NCI-H2196 (cell line): ENCODE data around the gene PLEKHA4.
"Not testable (repeated sequence)": the region's sequence is repeated elsewhere in the genome, so short reads cannot be mapped to it uniquely, and the experiment has no call there.

Experiments
- DNase-seq: peaks from one replicate; lab custom pipeline; 2025; ENCODE audit not compliant: unreplicated experiment; lab: John Stamatoyannopoulos, UW

PLEKHA4 gene

GRCh38 chr19:48867746-48868113 is 687 bp downstream of the PLEKHA4 start:
- no peak for DNase-seq

GRCh38 chr19:48867123-48867745 is 1.2 kb downstream of the PLEKHA4 start:
- DNase-seq: no peak

DNA sequence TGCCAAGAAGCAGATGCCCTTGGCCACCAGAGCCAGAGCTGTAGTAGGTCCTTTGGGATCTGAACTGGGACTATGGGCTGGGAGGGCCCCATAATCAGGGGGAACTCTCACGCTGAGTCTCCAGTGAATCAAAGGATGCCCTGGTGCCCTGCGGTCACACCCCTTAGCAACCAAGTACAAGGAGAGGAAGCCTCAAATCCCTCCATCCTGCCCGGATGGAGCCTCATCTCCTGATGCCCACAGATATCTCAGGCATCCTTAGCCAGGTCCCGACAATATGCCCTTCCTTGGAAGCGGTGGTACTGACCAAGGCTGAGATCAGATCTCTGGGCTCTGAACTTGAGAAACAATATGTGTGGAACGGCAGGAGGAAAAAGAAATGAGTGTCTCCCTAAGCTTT is 1.7 kb downstream of the PLEKHA4 start:
- no peak for DNase-seq

DNA sequence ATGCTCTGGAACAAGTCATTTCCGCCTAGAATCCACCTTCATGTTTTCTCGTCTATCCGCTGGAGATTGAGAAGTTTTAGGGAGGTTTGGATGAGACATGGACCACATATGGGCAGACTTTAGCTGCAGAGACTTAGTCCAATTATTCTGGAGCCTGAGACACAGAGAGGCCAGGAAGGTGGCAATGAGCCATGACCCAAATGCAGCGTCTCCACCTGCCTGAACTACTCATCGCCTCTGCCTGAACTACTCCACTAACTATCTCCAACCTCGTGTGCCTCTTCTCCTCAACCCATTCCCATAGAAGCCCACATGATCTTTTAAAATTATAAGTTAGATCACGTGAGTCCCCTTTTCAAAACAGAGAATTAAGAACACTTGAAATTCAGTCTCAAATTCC is 5.6 kb downstream of the PLEKHA4 start:
- DNase-seq: no peak

DNA sequence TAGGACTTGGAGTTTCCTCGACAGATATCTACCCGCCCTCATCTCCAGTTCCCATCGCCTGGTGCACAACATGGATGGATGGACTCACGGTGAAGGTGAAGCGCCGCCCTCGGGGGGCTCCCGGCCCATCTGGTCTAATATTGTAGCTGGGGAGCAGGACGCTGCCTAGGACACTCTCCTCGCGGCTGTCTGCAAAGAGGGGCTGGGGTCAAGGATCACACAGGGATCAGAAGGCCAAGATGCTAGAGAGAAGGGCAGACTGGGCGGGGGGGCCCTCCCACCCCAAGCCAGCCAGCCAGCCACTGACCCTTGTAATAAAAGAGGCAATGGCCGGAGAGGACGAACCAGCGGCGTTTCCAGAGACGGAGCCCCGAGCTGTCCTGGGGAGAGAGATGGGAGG is 7.1 kb downstream of the PLEKHA4 start:
- DNase-seq: no peak

DNA sequence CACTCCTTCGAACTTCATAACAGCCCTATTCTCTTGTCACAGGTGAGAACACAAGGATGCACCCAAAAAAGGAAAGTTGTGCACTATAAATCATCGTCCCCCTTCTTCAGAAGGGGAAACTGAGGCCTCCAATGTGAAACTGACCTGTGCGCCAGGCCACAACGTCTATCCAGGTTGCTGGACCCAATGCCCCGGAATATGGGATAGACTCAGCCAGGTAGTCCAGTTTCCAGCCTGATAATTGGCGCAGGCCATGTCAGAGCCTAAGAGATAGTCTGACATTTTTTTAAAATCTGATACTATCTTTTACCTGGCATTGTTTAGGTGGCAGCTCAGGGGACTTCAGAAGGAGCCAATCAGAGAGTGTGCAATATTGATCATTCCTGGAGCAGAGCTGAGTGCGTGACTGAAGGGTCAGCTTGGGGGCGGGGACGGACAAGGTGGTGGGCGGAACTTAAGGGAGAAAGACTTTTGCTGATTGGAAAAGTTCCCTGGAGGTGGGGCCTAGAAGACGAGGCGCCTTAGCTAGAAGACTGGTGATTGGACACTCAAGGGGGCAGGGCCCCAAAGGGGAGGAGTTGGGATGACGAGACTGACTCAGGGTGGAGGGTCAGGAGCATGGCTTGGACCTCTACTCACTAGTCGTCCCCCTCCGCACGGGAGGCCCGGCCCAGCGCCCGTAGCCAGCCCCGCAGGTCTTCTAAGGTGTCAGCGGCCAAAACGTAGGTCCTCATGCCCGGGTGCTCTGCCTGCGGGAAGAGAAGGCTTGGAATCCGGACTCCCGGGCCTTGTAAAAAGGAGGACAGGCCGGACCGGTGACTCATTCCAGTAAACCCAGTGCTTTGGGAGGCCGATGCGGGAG is 8.5 kb downstream of the PLEKHA4 start:
- no peak for DNase-seq

GRCh38 chr19:48858984-48859710 is 9.3 kb downstream of the PLEKHA4 start:
- no peak for DNase-seq

DNA sequence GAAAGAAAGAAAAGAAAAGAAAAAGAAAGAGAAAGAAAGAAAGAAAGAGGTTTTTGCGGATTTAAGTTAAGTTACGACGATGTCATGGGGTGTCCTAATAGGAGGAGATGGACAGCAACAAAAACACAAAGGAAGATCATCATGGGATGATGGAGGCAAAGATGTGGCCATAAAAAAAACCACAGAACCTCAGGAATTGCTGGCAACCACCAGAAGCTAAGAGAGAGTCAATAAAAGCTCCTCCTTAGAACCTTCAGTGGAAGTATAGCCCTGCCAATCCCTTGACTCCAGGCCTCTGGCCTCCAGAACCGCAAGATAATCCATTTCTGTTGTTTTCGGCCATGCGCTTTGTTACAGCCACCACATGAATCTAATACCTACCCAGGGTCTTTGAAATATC is 11.5 kb downstream of the PLEKHA4 start:
- no peak for DNase-seq

DNA sequence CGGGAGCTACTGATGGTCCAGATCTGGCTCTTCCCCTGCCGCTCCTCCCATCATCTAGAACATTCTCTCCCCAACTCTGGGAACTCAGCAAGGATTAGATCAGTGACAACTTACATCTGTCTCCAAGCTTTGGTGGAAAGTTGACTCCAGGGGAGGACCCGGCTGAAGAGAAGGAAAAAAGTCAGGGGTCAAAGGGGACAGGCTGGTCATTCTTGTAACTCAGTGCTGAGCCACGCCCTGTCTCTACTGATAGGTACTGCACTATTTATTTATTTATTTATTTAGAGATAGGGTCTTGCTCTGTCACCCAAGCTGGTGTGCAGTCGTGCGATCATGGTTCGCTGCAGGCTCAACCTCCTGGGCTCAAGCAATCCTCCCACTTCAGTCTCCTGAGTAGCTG is 14.3 kb downstream of the PLEKHA4 start:
- no peak for DNase-seq

DNA sequence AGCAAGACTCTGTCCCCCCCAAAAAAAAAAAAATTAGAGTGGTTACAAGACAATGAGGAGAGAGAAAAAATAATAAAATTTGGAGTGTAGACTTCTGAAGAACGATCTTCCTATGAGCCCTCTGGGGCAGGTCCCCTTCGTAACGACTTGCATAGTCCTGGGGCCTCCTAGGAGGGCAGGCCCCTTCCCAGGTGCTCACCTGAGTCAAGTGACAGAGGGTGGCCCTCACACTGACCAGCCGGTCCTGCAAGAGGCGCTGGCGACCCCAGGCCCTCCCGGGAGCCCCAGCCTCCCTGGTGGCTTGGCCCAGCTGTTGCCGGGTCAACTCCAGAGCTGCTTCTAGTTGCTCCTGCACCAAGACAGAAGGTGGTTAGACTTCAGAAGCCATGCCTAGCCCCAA is 14.9 kb downstream of the PLEKHA4 start:
- no peak for DNase-seq

DNA sequence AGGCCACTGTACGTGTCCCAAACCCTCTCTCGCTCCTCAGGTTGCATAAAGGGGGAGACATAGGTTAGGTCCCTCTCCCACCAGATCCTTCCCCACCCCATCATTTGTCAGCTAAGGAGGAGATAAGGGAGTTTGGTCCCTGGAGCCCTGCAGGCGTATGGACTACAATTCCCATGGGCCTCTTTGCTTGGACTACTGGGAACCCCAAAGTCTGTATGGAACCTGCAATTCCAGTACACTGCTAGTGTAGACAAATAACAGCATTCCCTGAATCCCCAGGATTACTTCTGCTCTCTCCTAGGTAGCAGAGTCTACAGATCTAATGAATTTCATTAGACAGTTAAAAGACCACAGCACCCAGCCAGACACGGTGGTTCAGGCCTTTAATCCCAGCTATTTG is 16.1 kb downstream of the PLEKHA4 start:
- DNase-seq: no peak

DNA sequence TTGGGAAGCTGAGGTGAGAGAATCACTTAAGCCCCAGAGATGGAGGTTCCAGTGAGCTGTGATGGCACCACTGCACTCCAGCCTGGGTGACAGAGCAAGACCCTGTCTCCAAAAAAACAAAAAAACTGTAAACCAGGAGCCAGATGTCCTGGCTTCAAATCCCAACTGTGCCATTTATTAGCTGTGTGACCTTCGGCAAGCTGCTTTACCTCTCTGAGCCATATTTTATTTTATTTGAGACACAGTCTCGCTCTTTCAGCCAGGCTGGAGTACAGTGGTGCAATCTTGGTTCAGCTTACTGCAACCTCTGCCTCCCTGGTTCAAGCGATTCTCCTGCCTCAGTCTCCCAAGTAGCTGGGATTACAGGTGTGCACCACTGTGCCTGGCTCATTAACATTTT is 21.8 kb downstream of the PLEKHA4 start:
- DNase-seq: not testable (repeated sequence)

DNA sequence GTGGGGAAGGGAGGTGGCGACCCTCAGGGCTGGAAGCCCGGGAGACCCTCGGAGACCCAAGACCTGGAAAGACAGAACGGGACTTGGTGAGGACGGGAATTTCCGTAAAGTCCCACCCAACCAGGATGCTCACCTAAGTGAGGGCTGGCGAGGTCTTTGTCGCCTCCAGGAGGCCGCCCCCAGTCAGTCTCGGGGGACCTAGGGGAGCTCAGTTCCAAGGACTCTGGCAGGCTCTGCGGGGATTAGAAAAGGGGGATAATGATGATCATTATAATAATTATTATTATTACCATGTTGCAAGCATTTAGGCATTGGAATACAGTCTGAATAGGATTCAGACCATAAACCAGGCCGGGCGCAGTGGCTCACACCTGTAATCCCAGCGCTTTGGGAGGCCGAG is 23.0 kb downstream of the PLEKHA4 start:
- no peak for DNase-seq

GRCh38 chr19:48844472-48844871 is 23.9 kb downstream of the PLEKHA4 start:
- peak; percentile 44 for DNase-seq

DNA sequence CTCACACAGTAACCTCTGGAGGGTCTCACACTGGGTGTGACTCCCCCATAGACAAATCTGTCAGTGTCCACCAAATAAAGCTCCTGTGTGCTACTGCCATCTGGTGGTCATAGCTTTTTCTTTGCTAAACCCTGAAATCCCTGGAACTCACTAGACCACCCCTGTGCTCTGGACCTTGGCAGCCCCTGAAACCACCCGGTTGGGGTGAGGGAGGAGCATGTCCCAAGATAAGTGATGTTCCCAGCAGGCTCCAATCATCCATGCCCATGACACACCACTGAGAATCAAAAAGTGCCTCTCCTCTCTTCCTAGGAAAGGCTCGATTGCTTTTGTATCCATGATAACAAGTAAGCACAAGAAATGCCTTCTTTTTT is 25.6 kb downstream of the PLEKHA4 start:
- DNase-seq: peak; percentile 63

GRCh38 chr19:48841571-48841970 is 26.8 kb downstream of the PLEKHA4 start:
- no peak for DNase-seq

DNA sequence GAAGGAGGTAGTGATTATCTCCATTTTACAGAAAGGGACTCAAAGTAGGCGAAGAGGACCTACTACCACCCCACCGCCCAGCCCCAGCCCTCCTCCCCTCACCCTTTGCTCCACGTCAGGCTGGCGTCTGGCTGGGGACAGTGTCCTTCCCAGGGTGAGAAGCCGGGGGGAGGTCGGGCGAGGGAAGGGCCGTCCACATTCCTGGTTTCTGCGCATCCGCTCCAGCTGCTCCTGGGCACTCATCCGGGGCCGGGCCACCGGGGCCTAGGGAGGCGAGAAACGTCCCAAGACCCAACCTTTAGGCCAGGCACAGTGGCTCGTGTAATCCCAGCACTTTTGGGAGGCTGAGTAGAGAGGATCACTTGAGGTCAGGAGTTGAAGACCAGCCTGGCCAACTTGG is 27.4 kb downstream of the PLEKHA4 start:
- no peak for DNase-seq

DNA sequence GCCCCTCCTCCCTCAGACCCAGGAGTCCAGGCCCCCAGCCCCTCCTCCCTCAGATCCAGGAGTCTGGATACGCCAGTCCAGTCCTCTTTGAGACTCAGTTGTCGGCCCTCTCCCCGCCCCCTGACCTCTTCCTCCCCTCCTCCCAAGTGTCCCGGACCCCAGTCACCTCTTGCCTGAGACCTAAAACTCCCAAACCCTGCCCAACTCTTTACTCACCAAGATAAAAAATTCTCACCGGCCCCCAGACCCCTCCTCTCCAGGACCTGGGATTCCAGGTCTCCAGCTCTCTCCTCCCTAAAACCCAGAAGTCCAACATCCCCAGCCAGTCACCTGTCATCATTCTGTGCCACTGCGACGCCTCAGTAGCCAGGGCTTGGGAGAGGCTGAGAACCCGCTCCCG is 30.7 kb downstream of the PLEKHA4 start:
- no peak for DNase-seq

GRCh38 chr19:48837051-48837524 is 31.3 kb downstream of the PLEKHA4 start:
- peak; percentile 52 for DNase-seq

DNA sequence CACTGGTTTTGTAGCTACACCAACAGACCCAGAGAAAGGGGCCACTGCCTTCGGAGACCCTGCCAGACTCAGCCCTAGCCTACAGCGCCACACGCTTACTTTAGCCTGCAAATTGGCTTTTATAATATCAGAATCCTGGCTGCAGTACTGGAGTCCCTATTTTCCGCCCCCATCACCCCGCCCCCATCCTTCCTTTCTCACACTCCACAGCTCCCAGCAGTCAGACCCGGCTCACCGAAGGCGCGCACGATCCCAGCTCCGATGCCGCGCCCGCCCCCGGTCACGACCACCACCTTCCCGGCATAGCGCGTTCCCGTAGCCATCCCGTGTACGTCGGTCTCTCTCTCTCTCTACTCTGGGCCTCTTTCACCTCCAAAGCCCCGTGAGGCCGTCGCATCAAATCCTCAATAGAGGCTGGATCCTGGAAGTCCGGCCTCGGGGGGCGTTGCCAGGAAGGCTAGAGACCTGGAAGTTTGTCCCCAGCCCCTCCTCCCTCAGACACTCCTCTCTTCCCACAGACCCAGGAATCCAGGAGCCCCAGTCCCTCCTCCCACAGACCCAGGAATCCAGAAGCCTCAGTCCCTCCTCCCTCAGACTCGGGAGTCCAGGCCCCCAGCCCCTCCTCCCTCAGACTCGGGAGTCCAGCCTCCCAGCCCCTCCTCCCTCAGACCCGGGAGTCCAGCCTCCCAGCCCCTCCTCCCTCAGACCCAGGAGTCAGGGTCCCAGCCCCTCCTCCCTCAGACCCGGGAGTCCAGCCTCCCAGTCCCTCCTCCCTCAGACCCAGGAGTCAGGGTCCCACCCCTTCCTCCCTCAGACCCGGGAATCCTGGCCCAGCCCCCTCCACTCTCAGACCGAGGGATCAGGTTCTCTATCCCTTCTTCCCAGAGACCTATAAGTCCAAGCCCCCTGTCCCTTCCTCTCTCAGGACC is 32.1 kb downstream of the PLEKHA4 start, which contains the start of gene HSD17B14:
Gene HSD17B14 (minus strand): TSS at position 403 of the 929 bp plus-strand sequence. CDS start 80 bp downstream, at position 323.
- peak; percentile 20 for DNase-seq

- DNase-seq: peak; percentile 95
Measured at GRCh38 chr19:48835734-48836088, 32.7 kb downstream of the PLEKHA4 start.
